ENCODE results near the gene TSC22D2. TPM values are rescaled to one million over a fixed set of nuclear protein-coding genes. Genes with fewer than 3 reads are reported as not detected.

TSC22D2 gene
- total and polyA plus RNA-seq, 2 of the 8 experiments (the other 6 are each of a cell fraction or from before 2014, with no cell fraction given), result 3.4 to 27.6 TPM

DNA sequence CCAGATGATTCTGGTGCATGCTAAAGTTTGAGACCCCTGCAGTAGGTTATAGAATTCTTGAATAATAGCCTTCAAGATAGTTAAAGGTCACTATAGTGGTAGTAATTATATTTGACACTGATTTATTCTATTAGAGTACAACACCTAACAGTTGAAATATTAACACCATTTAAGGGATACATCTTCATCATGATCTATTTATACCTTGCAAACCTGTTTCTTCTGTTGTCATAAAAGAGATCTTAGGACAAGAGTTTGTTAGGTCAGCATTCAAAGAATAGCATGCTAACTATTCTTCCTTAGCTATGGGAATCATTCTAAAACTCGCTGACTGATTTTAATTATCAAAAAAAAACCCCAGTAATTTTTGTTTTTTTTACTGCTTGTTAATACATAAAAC is 46.5 kb downstream of the TSC22D2 start:
- Histone ChIP-seq H3K4me3 (ENCODE audit: extremely low read depth in 1 of 4, insufficient read depth in 2 of 4, low read depth in 3 of 4, low read length in 4 of 4) (no peak overlapping the region), H3K23ac (ENCODE audit: insufficient read length) (no peak overlapping the region), H3K56ac (replicated peaks; ENCODE audit: insufficient read length, low read depth, low read length) (no peak overlapping the region), H2BK5ac (ENCODE audit: low read depth, low read length) (no peak overlapping the region), H4K5ac (ENCODE audit: insufficient read length, low read depth, low read length) (no peak overlapping the region), H3K4me2 (ENCODE audit: insufficient read depth in 1 of 2, low read depth in 2 of 2, low read length in 2 of 2) (no peak overlapping the region), H3K9me3 (ENCODE audit: insufficient read depth in 2 of 2, low read depth in 1 of 2, low read length in 1 of 2) (no peaks in the 10 kb centered on the region), H2AK5ac (ENCODE audit: low read depth, low read length) (no peak overlapping the region), H2AFZ (ENCODE audit: low read length) (no peak overlapping the region), H2BK20ac (ENCODE audit: low read length) (no peak overlapping the region), H3K23me2 (ENCODE audit: low read depth, low read length) (no peaks in the 10 kb centered on the region), H3K18ac (ENCODE audit: extremely low read depth, low read length) (no peak overlapping the region), H2BK15ac (ENCODE audit: low read length) (no peak overlapping the region), H3K36me3 (ENCODE audit: control insufficient read depth in 2 of 4, insufficient read depth in 4 of 4, low read length in 3 of 4) (peaks cover 0 to 20% (median 4%) of the 10 kb centered on the region in 4 experiments; a peak in 4 of 8 replicates), H3K14ac (ENCODE audit: insufficient read length) (no peak overlapping the region), H3K79me2 (ENCODE audit: control insufficient read depth in 1 of 2, insufficient read depth in 2 of 2, low read length in 2 of 2) (peaks cover 0 to 18% of the 10 kb centered on the region in 2 experiments; a peak in 2 of 4 replicates), H4K8ac (ENCODE audit: extremely low read depth, insufficient read depth, low read length) (no peak overlapping the region), H2BK12ac (ENCODE audit: low read depth, low read length) (no peak overlapping the region), H3K9ac (replicated peaks in 1 of 4; ENCODE audit: extremely low read depth in 1 of 4, low read depth in 3 of 4, low read length in 3 of 4) (no peak overlapping the region), H3K79me1 (ENCODE audit: low read depth, low read length) (no peaks in the 10 kb centered on the region), H2BK120ac (replicated peaks; ENCODE audit: low read depth, low read length) (no peak overlapping the region), H4K91ac (replicated peaks; ENCODE audit: insufficient read length, low read length) (no peak overlapping the region), H3K4me1 (replicated peaks in 1 of 4; ENCODE audit: control insufficient read depth in 3 of 4, insufficient read depth in 4 of 4, low read length in 3 of 4) (0 out of 7 replicates have a peak, but pooled peaks cover 0 to 2% (median 0%) of the 10 kb centered on the region in 4 experiments), H3K4ac (replicated peaks; ENCODE audit: insufficient read length, low read depth, low read length) (no peak overlapping the region), H3K27me3 (replicated peaks in 1 of 4; ENCODE audit: control insufficient read depth in 3 of 4, extremely low read depth in 1 of 4, insufficient read depth in 3 of 4, low read length in 3 of 4) (no peaks in the 10 kb centered on the region), H3K27ac (ENCODE audit: low read depth, low read length) (no peak overlapping the region), H4K20me1 (replicated peaks in 1 of 2; ENCODE audit: control insufficient read depth in 1 of 2, insufficient read depth in 2 of 2, low read length in 2 of 2) (peaks cover 0 to 2% of the 10 kb centered on the region in 2 experiments)
- DNase-seq (ENCODE audit: low read depth in 1 of 2, low spot score in 2 of 2), result no peak
- CTCF ChIA-PET (ENCODE audit: partially characterized antibody), result no interaction called here
- 94% methylated on average over 1 of the region's 1 CpG; no CpG with 5 or more reads in 1 of the 2 experiments for WGBS, 2 experiments (ENCODE audit: extremely low coverage in 1 of 2, insufficient coverage in 1 of 2, insufficient read length in 1 of 2, insufficient replicate concordance in 2 of 2, low coverage in 1 of 2, low lambda C conversion rate in 2 of 2, missing lambda C conversion rate in 1 of 2)
- no peak for FAIRE-seq
- POLR2A ChIA-PET (ENCODE audit: partially characterized antibody), result no interaction called here
- TF ChIP-seq SAP30 (IDR thresholded peaks at IDR 0.05; ENCODE audit: insufficient read depth, insufficient replicate concordance, low read length) (no peak), ZNF274 (IDR thresholded peaks at IDR 0.05; ENCODE audit: borderline replicate concordance, extremely low read depth, low read length) (no peak), CHD1 (IDR thresholded peaks at IDR 0.05; ENCODE audit: low read depth, low read length) (no peak), RFX5 (IDR thresholded peaks at IDR 0.05; ENCODE audit: borderline replicate concordance, low read depth, low read length) (no peak), ASH2L (IDR thresholded peaks at IDR 0.05; ENCODE audit: low read length) (no peak), CBX5 (IDR thresholded peaks at IDR 0.05; ENCODE audit: low read depth, low read length) (no peak), RXRA (IDR thresholded peaks at IDR 0.05; ENCODE audit: insufficient read depth, low read depth, low read length) (no peak)
- TF ChIP-seq, protein P1, sequence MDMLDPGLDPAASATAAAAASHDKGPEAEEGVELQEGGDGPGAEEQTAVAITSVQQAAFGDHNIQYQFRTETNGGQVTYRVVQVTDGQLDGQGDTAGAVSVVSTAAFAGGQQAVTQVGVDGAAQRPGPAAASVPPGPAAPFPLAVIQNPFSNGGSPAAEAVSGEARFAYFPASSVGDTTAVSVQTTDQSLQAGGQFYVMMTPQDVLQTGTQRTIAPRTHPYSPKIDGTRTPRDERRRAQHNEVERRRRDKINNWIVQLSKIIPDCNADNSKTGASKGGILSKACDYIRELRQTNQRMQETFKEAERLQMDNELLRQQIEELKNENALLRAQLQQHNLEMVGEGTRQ (IDR thresholded peaks at IDR 0.05; ENCODE audit: low read length), result no peak
- TF ChIP-seq, protein P2, sequence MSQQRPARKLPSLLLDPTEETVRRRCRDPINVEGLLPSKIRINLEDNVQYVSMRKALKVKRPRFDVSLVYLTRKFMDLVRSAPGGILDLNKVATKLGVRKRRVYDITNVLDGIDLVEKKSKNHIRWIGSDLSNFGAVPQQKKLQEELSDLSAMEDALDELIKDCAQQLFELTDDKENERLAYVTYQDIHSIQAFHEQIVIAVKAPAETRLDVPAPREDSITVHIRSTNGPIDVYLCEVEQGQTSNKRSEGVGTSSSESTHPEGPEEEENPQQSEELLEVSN (IDR thresholded peaks at IDR 0.05), result no peak
- TF ChIP-seq, protein P3, sequence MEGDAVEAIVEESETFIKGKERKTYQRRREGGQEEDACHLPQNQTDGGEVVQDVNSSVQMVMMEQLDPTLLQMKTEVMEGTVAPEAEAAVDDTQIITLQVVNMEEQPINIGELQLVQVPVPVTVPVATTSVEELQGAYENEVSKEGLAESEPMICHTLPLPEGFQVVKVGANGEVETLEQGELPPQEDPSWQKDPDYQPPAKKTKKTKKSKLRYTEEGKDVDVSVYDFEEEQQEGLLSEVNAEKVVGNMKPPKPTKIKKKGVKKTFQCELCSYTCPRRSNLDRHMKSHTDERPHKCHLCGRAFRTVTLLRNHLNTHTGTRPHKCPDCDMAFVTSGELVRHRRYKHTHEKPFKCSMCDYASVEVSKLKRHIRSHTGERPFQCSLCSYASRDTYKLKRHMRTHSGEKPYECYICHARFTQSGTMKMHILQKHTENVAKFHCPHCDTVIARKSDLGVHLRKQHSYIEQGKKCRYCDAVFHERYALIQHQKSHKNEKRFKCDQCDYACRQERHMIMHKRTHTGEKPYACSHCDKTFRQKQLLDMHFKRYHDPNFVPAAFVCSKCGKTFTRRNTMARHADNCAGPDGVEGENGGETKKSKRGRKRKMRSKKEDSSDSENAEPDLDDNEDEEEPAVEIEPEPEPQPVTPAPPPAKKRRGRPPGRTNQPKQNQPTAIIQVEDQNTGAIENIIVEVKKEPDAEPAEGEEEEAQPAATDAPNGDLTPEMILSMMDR (IDR thresholded peaks at IDR 0.05; ENCODE audit: control extremely low read depth in 1 of 3, insufficient read depth in 1 of 3, low read depth in 1 of 3, low read length in 3 of 3), result no peak

Measured in H1 (cell line).